ENCODE measurements around the gene VGLL1. TPM values are rescaled to one million over a fixed set of nuclear protein-coding genes. Genes with fewer than 3 reads are reported as not detected.

Gene VGLL1
- polyA plus RNA-seq, 1 of the 3 experiments (the other 2 are of a cell fraction) = not detected

- TF ChIP-seq IRF3 (IDR thresholded peaks at IDR 0.05; ENCODE audit: low read depth, low read length) = no peak
- no peak for TF ChIP-seq ELF1 (IDR thresholded peaks at IDR 0.05)
- TF ChIP-seq GATA2 (CRISPR knock-in tag; IDR thresholded peaks at IDR 0.05) = no peak
- no peak for TF ChIP-seq MAX (IDR thresholded peaks at IDR 0.05; ENCODE audit: low read depth)
- no peak for TF ChIP-seq TAF1 (IDR thresholded peaks at IDR 0.05; ENCODE audit: borderline replicate concordance, low read depth, low read length)
- TF ChIP-seq FOXJ3 (CRISPR knock-in tag; IDR thresholded peaks at IDR 0.05) = no peak
- no peak for TF ChIP-seq MEF2A (IDR thresholded peaks at IDR 0.05; ENCODE audit: borderline replicate concordance, low read depth)
Observed at GRCh38 chrX:136491832-136492231, 40.2 kb upstream of the VGLL1 start (continued).

GRCh38 chrX:136493011-136493410 is 39.0 kb upstream of the VGLL1 start:
- H3K27ac ChIP-seq (ENCODE audit: low read depth in 2 of 2, low read length in 1 of 2) = no peak overlapping the region
- no peaks in the 10 kb centered on the region for H4K20me1 ChIP-seq (ENCODE audit: insufficient read depth)
- H3F3A ChIP-seq (replicated peaks; ENCODE audit: insufficient read depth) = no peaks in the 10 kb centered on the region
- no peak overlapping the region for H3K4me2 ChIP-seq
- no peak for DNase-seq
- no peak overlapping the region for H2AFZ ChIP-seq (ENCODE audit: low read depth)
- H3K36me3 ChIP-seq (replicated peaks in 1 of 2; ENCODE audit: control insufficient read depth in 1 of 2, insufficient read depth in 2 of 2, low read length in 1 of 2) = no peaks in the 10 kb centered on the region
- no peaks in the 10 kb centered on the region for H3K9me2 ChIP-seq
- H3K9ac ChIP-seq = no peak overlapping the region
- ChIA-PET POLR2A (no interaction called here), CTCF (no interaction called here)
- TF ChIP-seq USF1 (IDR thresholded peaks at IDR 0.05; ENCODE audit: borderline replicate concordance, low read depth) (no peak), RAD21 (IDR thresholded peaks at IDR 0.05; ENCODE audit: low read length) (peak; percentile 40; the same call in 1 of the 2 replicates), FOXM1 (IDR thresholded peaks at IDR 0.05; ENCODE audit: low read depth) (no peak)
- H3K79me2 ChIP-seq (ENCODE audit: insufficient read depth) = peaks cover 3% of the 10 kb centered on the region
- H3K4me1 ChIP-seq (ENCODE audit: control insufficient read depth in 1 of 2, insufficient read depth in 2 of 2, low read depth in 1 of 2, low read length in 1 of 2) = peaks cover 0 to 2% of the 10 kb centered on the region in 2 experiments; a peak in 1 of 4 replicates
- H3K9me3 ChIP-seq = no peaks in the 10 kb centered on the region
- 12% methylated on average over 1 of the region's 1 CpG for WGBS (ENCODE audit: low lambda C conversion rate)
- H3K4me3 ChIP-seq (ENCODE audit: low read depth in 2 of 2, low read length in 1 of 2) = no peak overlapping the region
- H3K27me3 ChIP-seq (ENCODE audit: insufficient read depth) = no peaks in the 10 kb centered on the region

GRCh38 chrX:136495043-136495442 is 37.0 kb upstream of the VGLL1 start:
- POLR2A ChIA-PET = no interaction called here
- CTCF ChIA-PET = no interaction called here

More at GRCh38 chrX:136495043-136495442, 37.0 kb upstream of the VGLL1 start:
- H4K20me1 ChIP-seq (ENCODE audit: insufficient read depth) = no peaks in the 10 kb centered on the region
- H3K27ac ChIP-seq (ENCODE audit: low read depth in 2 of 2, low read length in 1 of 2) = no peak overlapping the region
- no peak overlapping the region for H2AFZ ChIP-seq (ENCODE audit: low read depth)
- H3K9me2 ChIP-seq = no peaks in the 10 kb centered on the region
- H3K4me2 ChIP-seq = no peak overlapping the region
- H3K4me1 ChIP-seq (ENCODE audit: control insufficient read depth in 1 of 2, insufficient read depth in 2 of 2, low read depth in 1 of 2, low read length in 1 of 2) = peaks cover 0 to 2% of the 10 kb centered on the region in 2 experiments; a peak in 2 of 4 replicates
- 50% methylated on average over 4 of the region's 4 CpGs for WGBS (ENCODE audit: low lambda C conversion rate)
- no peak overlapping the region for H3K4me3 ChIP-seq (ENCODE audit: low read depth in 2 of 2, low read length in 1 of 2)
- H3K79me2 ChIP-seq (ENCODE audit: insufficient read depth) = peaks cover 21% of the 10 kb centered on the region
- H3K36me3 ChIP-seq (replicated peaks in 1 of 2; ENCODE audit: control insufficient read depth in 1 of 2, insufficient read depth in 2 of 2, low read length in 1 of 2) = peaks cover 0 to 4% of the 10 kb centered on the region in 2 experiments
- no peaks in the 10 kb centered on the region for H3K27me3 ChIP-seq (ENCODE audit: insufficient read depth)
- no peak overlapping the region for H3K9ac ChIP-seq
- no peak for DNase-seq
- H3F3A ChIP-seq (replicated peaks; ENCODE audit: insufficient read depth) = no peaks in the 10 kb centered on the region
- TF ChIP-seq JUND (IDR thresholded peaks at IDR 0.05) (no peak), CTCF (IDR thresholded peaks at IDR 0.05) (no peak), CHD2 (IDR thresholded peaks at IDR 0.05; ENCODE audit: low read length, partially characterized antibody) (no peak), RCOR1 (IDR thresholded peaks at IDR 0.05; ENCODE audit: low read length) (no peak), IRF3 (IDR thresholded peaks at IDR 0.05; ENCODE audit: low read depth, low read length) (no peak)
- H3K9me3 ChIP-seq = no peaks in the 10 kb centered on the region
